ENCODE data around the gene NAT14. TPM values are rescaled to one million over a fixed set of nuclear protein-coding genes. Genes with fewer than 3 reads are reported as not detected.

The NAT14 gene
- polyA plus RNA-seq, 1 donor (not counting 4 experiments of a cell fraction or from before 2014, with no cell fraction given): 11.0 TPM

GRCh38 chr19:55459551-55459949 is 25.4 kb upstream of the NAT14 start:
- FAIRE-seq (no peak), DNase-seq (ENCODE audit: low read depth, low spot score) (no peak)
- Histone ChIP-seq H3K9me1 (ENCODE audit: control insufficient read depth, extremely low read depth, insufficient read depth, low read length) (no peaks in the 10 kb centered on the region), H3K27me3 (ENCODE audit: control insufficient read depth, extremely low read depth, insufficient read depth, low read length) (no peaks in the 10 kb centered on the region), H3K9ac (ENCODE audit: control insufficient read depth, extremely low read depth, insufficient read depth, low read length) (no peak overlapping the region), H3K27ac (ENCODE audit: control insufficient read depth, insufficient read depth, low read length) (no peak overlapping the region), H3K79me2 (ENCODE audit: control insufficient read depth, insufficient read depth, low read length) (no peaks in the 10 kb centered on the region), H3K4me3 (ENCODE audit: control insufficient read depth in 2 of 3, extremely low read depth in 1 of 3, insufficient read depth in 2 of 3, low read depth in 1 of 3, low read length in 3 of 3) (no peak overlapping the region), H3K9me3 (ENCODE audit: control insufficient read depth, low read depth, low read length) (no peaks in the 10 kb centered on the region), H3K4me2 (ENCODE audit: control insufficient read depth, extremely low read depth, insufficient read depth, low read depth, low read length) (no peak overlapping the region), H4K20me1 (ENCODE audit: control insufficient read depth, extremely low read depth, insufficient read depth, low read length) (no peaks in the 10 kb centered on the region), H3K36me3 (ENCODE audit: control insufficient read depth in 2 of 2, extremely low read depth in 1 of 2, insufficient read depth in 2 of 2, low read length in 2 of 2) (peaks cover 0 to 3% of the 10 kb centered on the region in 2 experiments), H2AFZ (ENCODE audit: control insufficient read depth, low read length) (no peak overlapping the region), H3K4me1 (ENCODE audit: control insufficient read depth, extremely low read depth, insufficient read depth, low read length) (peaks cover 9% of the 10 kb centered on the region)
- TF ChIP-seq CTCF (optimal IDR thresholded peaks at IDR 0.05 in 1 of 3, IDR thresholded peaks at IDR 0.05 in 1 of 3, conservative IDR thresholded peaks at IDR 0.05 in 1 of 3; ENCODE audit: extremely low read depth in 1 of 3, insufficient read depth in 2 of 3, low read length in 3 of 3) (no peak), EZH2 (IDR thresholded peaks at IDR 0.05; ENCODE audit: low read length) (no peak)
- dilution Hi-C loops (cut with MboI; ENCODE audit: extremely low pct_ligation_motif_present, low sequenced_read_pairs): no loop called here

- H4K20me1 ChIP-seq (ENCODE audit: control insufficient read depth, extremely low read depth, insufficient read depth, low read length): no peaks in the 10 kb centered on the region
- peak overlapping the region; percentile 96 for H3K4me2 ChIP-seq (ENCODE audit: control insufficient read depth, extremely low read depth, insufficient read depth, low read depth, low read length)
- H2AFZ ChIP-seq (ENCODE audit: control insufficient read depth, low read length): no peak overlapping the region
- no peaks in the 10 kb centered on the region for H3K79me2 ChIP-seq (ENCODE audit: control insufficient read depth, insufficient read depth, low read length)
- H3K9me1 ChIP-seq (ENCODE audit: control insufficient read depth, extremely low read depth, insufficient read depth, low read length): no peaks in the 10 kb centered on the region
- H3K9me3 ChIP-seq (ENCODE audit: control insufficient read depth, low read depth, low read length): no peaks in the 10 kb centered on the region
- DNase-seq (ENCODE audit: low read depth, low spot score) (no peak), FAIRE-seq (no peak)
- H3K27me3 ChIP-seq (ENCODE audit: control insufficient read depth, extremely low read depth, insufficient read depth, low read length): no peaks in the 10 kb centered on the region
- dilution Hi-C loops (cut with MboI; ENCODE audit: extremely low pct_ligation_motif_present, low sequenced_read_pairs): no loop called here
- H3K9ac ChIP-seq (ENCODE audit: control insufficient read depth, extremely low read depth, insufficient read depth, low read length): no peak overlapping the region
- H3K4me1 ChIP-seq (ENCODE audit: control insufficient read depth, extremely low read depth, insufficient read depth, low read length): peaks cover 9% of the 10 kb centered on the region
- TF ChIP-seq CTCF (optimal IDR thresholded peaks at IDR 0.05 in 1 of 3, IDR thresholded peaks at IDR 0.05 in 1 of 3, conservative IDR thresholded peaks at IDR 0.05 in 1 of 3; ENCODE audit: extremely low read depth in 1 of 3, insufficient read depth in 2 of 3, low read length in 3 of 3): no peak
- TF ChIP-seq EZH2 (IDR thresholded peaks at IDR 0.05; ENCODE audit: low read length): no peak
- H3K36me3 ChIP-seq (ENCODE audit: control insufficient read depth in 2 of 2, extremely low read depth in 1 of 2, insufficient read depth in 2 of 2, low read length in 2 of 2): peaks cover 0 to 3% of the 10 kb centered on the region in 2 experiments
- no peak overlapping the region for H3K27ac ChIP-seq (ENCODE audit: control insufficient read depth, insufficient read depth, low read length)
- H3K4me3 ChIP-seq (ENCODE audit: control insufficient read depth in 2 of 3, extremely low read depth in 1 of 3, insufficient read depth in 2 of 3, low read depth in 1 of 3, low read length in 3 of 3): peak overlapping the region in 2 of 3 experiments; percentile 84 to 85
Observed at GRCh38 chr19:55459950-55460657, 24.9 kb upstream of the NAT14 start.

All from keratinocyte (primary cell).